NCI-H510A (cell line): ENCODE data around the gene FBRS.
"Not testable (repeated sequence)": the region's sequence is repeated elsewhere in the genome, so short reads cannot be mapped to it uniquely, and the experiment has no call there.

Experiments
- DNase-seq: peaks from one replicate; lab custom pipeline; 2025; lab: John Stamatoyannopoulos, UW

Gene FBRS

DNA sequence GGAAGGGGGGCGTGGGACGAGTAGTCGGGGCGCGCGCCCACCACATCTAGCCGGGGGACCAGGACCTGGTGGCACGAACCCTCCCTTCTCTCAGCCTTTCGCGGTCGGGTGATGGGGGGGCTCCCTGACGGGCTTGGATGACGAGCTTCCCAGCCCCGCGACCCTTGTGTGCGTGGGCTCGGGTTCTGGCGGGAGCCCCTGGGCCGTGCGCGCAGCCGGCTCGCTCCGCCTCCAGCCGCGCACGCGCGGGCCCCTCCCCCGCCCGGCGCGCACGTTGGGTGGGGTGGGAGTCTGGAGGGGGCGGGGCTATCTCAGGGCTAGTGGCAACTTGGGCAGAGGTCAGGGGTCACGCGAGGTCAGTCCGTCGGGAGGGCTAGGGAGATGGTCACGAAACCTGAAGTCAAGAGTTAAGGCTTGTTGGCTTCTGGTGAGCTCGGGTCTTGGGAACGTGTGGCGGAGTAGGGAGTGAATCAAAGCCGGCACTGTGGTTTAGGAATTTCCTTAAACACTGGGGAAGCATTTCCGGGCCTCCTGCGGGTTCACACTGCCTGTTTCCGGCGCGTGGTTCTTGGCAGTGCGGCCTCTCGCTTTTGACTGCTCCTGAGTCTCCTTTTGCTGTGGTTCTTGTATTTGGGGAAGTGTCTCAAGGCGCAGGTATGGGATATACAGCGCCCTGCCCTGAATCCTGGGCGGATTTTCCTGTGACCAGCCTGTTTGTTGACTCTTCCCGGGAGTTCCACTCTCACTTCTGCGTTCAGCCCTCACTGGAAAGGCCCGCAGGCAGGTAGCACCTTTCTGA, 40.8 kb downstream of the FBRS start, which contains the start of gene SRCAP:
TSS of gene SRCAP (plus strand) at position 356 of the 799 bp plus-strand sequence. CDS start 1,654 bp downstream, outside the sequence.
- peak; percentile 87 for DNase-seq

DNA sequence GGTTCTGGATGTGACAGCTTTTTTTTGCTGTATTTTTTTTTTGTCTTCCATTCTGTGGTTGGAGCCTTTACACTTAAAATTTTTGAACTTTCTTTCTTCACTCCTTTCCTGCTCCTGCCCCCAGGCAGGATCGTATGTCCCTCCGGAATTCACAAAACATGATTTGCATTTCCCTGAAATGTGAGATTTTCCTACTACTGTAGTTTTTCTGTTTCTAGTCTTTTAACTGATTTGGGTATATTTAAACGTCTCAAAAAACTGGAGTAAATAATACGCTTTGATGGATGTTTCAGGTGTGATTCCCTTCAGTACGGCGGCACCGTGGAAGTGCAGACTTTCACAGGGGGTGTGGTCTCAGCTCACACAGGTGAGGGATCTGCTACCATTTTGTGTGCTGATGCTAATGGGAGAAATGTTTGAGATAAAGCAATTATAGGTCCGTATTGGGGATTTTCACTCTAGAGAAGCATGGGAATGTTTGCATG, 41.4 kb downstream of the FBRS start:
- DNase-seq, result no peak

DNA sequence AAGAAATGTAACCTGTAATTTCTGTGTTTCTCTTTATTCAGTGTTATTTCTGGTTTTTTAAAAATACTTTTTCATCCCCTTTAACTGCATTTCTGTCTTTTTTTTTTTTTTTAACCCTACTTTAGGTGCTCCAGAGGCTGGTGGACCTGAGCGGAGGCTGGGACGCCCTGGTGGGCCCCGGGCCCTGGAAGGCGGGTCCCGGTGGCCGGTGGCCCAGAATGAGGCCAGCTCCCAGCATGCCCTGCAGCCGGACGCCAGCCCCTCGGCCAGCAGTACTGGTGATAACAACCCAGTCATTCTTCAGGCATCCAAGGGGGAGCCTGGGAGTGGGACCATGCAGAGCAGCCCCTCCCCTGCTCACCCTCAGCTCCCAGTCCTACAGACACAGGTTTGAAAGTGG, 42.3 kb downstream of the FBRS start:
- DNase-seq, result no peak

- no peak for DNase-seq
These were observed 42.7 kb downstream of the FBRS start for GRCh38 chr16:30700971-30701370.

DNA sequence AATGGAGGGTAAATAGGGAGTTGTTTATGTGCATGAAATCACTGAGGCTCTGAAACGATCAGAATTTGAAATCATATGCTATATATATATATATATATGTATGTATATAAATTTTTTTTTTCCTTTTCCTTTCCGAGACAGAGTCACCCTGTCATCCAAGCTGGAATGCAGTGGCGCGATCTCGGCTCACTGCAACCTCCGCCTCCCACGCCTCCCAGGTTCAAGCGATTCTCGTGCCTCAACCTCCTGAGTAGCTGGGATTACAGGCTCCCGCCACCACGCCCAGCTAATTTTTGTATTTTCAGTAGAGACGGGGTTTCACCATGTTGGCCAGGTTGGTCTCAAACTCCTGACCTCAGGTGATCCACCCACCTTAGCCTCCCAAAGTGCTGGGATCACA, 44.8 kb downstream of the FBRS start:
- DNase-seq, result not testable (repeated sequence)

- no peak for DNase-seq
These were observed 45.7 kb downstream of the FBRS start for GRCh38 chr16:30703971-30704370.

GRCh38 chr16:30706046-30706445, 47.8 kb downstream of the FBRS start:
- DNase-seq, result no peak

GRCh38 chr16:30710971-30711370, 52.7 kb downstream of the FBRS start:
- DNase-seq, result no peak

- DNase-seq, result no peak
These were observed 53.5 kb downstream of the FBRS start for GRCh38 chr16:30711712-30712111.

DNA sequence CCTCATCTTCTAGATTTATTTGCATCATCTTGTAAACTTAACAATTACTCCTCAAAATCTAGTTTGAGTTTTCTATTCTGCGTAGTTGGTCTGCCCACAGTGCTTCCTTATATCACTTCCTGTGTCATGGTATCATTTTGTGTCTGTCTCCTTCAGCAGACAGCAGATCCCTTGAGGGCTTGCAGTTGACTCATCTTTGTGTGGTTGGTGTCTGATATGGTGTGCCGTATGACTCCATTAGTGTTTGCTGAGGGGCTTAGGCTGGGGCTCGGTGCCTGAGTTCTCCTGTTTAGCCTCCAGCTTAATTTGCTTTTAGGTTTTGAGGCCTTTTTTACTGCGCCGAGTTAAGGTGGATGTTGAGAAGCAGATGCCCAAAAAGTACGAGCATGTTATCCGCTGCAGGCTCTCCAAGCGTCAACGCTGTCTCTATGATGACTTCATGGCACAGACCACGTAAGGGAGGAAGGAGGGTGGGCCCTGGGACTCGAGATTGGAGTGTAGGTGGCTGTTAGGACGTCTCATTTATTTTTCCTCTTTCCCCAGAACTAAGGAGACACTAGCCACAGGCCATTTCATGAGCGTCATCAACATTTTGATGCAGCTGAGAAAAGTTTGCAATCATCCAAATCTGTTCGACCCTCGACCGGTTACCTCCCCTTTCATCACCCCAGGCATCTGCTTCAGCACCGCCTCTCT, 57.7 kb downstream of the FBRS start:
- no peak for DNase-seq

- DNase-seq, result no peak
These were observed 61.9 kb downstream of the FBRS start for GRCh38 chr16:30720086-30720485.
